AG10803 (cell line): ENCODE measurements around the gene MATCAP1.

ENCODE experiments used
- DNase-seq: peaks from one replicate; pipeline ENCODE4 v3.0.0; 2010; ENCODE audit warnings: low read depth
- H3K4me3 ChIP-seq: 2 replicates; pipeline ENCODE4 v1.5.1; 2011; ENCODE audit warnings: mild to moderate bottlenecking, low read length, control low read depth
- TF ChIP-seq, protein P1 (sequence below): conservative IDR thresholded peaks from 2 replicates; pipeline ENCODE4 v1.5.1; 2011; ENCODE audit warnings: mild to moderate bottlenecking, low read length, control low read depth, inconsistent platforms

MATCAP1 gene

DNA sequence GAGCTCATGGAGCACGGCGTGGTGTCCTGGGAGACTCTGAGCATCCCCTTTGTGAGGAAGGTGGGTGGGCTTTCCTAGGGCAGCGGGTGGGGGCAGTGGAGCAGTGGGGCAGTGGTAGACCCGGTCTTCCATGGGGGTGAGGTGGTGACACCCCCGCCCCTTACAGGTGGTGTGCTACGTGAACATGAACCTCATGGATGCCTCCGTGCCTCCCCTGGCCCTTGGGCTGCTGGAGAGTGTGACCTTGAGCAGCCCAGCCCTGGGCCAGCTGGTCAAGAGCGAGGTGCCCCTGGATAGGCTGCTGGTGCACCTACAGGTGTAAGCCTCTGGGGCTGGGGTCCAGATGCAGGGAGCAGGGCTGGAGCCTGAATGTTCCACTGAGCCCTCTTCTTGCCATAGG, 16.7 kb upstream of the MATCAP1 start:
- DNase-seq, result no peak
- H3K4me3 ChIP-seq, result no peak overlapping the region
- TF ChIP-seq, protein P1, sequence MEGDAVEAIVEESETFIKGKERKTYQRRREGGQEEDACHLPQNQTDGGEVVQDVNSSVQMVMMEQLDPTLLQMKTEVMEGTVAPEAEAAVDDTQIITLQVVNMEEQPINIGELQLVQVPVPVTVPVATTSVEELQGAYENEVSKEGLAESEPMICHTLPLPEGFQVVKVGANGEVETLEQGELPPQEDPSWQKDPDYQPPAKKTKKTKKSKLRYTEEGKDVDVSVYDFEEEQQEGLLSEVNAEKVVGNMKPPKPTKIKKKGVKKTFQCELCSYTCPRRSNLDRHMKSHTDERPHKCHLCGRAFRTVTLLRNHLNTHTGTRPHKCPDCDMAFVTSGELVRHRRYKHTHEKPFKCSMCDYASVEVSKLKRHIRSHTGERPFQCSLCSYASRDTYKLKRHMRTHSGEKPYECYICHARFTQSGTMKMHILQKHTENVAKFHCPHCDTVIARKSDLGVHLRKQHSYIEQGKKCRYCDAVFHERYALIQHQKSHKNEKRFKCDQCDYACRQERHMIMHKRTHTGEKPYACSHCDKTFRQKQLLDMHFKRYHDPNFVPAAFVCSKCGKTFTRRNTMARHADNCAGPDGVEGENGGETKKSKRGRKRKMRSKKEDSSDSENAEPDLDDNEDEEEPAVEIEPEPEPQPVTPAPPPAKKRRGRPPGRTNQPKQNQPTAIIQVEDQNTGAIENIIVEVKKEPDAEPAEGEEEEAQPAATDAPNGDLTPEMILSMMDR, result no peak

DNA sequence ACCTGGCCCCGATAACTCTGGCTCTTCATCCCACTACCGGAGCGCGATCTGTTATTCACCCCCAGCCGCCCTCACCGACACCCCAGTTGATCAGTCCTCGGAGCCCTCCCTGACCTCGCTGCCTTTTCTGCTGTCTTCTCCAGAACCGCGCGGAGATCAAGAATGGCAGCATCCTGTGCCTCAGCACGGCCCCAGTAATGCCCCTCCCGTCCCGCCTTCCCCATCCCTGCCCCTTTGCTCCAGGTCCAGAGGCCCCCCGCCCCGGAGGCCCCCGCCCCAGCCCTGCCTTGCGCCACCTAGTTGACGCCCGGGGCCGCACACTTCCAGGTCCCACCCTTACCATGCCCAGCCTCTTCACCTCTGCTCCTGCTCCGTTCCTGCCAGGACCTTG, 16.0 kb upstream of the MATCAP1 start:
- DNase-seq, result no peak
- TF ChIP-seq, protein P1, result no peak
- no peak overlapping the region for H3K4me3 ChIP-seq

DNA sequence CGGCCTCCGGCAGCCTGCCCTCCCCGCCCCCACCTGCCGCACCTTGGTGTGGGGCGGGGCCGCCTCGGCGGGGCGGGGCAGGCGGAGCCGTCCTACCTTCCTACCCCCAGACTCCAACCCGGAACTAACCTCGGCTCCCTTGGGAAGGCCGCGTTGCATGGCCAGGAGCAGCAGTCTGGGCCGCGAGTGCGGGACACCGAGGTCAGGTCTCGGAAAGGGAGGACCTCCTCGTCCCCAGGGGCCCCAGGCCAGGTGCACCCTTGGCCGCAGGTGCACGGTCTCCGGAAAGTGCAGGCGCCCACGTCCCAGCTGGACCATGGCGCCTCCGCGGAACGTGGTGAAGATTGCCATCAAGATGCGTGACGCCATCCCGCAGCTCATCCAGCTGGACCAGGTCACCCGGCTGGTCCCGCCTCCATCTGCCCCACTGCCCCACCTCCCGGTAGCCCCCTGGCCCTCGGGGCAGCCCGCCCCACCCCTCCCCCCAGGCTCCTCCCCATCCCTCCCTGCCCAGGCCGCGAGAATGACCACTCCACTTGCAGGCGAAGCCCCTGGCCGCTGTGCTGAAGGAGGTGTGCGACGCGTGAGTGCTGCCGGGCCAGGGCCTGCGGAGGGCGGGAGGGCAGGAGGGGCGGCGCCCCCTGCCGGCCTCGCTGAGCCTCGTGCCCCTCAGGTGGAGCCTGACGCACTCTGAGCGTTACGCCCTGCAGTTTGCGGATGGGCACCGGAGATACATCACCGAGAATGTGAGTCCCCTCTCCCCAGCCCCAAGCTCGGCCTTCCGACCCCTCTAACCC, 15.4 kb upstream of the MATCAP1 start, which contains the start of gene ELMO3:
Gene ELMO3, plus strand, starts transcription at position 121 of the 797 bp plus-strand sequence. Its CDS starts 196 bp downstream, at position 317.
- no peak for DNase-seq
- TF ChIP-seq, protein P1, result peak; percentile 42
- H3K4me3 ChIP-seq, result no peak within 1 kb of the TSS

DNA sequence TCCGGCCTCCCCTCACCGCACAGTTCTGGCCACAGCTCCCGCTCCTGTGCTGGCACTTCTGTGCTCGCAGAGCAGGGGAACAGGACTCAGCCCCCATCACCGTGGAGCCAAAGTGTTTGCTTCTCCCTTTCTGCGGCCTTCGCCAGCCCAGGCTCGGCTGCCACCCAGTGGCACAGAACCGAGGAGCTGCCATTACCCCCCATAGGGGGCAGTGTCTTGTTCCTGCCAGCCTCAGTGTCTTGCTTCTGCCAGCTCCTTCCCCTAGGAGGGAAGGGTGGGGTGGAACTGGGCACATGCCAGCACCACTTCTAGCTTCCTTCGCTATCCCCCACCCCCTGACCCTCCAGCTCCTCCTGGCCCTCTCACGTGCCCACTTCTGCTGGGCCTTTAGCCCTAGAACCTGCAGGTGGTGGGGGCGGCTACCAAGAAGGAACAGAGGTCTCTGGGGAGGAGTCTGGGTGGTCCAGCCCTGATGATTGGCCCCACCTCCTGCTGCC, 14.5 kb upstream of the MATCAP1 start:
- TF ChIP-seq, protein P1, result peak; percentile 70
- DNase-seq, result peak; percentile 42
- no peak overlapping the region for H3K4me3 ChIP-seq

DNA sequence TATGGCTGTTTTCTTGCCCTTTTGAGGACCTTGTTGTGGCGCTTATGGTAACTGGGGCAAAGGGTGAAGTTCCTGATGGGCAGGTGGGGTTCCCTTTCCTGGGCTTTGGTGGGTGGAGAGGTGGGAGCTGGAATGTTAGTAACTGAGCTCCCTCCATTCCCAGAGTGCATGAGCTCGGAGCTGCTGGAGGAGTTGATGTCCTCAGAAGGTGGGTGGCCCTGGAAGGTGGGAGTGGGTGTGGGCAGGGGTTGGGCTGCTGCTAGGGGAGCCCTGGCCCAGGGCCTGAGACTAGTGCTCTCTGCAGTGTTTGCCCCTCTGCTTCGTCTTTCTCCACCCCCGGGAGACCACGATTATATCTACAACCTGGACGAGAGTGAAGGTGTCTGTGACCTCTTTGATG, 13.9 kb upstream of the MATCAP1 start:
- TF ChIP-seq, protein P1, result no peak

DNA sequence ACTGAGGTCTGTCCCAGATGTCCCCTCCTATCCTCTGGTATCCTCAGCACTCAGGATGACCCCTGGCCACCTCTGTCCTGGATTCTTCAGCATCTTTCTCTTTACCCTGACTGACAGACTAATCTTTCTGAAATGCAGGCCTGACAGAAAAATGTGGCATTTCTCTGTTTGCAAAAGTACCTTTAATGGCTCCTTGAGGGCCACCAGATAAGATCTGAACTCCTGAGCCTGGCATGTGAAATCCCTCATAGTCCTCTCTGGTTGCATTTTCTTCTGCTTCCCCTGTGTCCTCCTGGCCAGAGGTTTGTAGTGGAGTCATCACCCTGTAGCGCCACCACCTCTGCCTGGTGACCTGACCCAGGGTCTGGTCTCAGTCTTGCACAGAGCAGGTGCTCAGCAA, 13.1 kb upstream of the MATCAP1 start:
- no peak overlapping the region for H3K4me3 ChIP-seq
- TF ChIP-seq, protein P1, result no peak
- DNase-seq, result no peak

More for the DNA sequence above, 13.9 kb upstream of the MATCAP1 start:
- no peak overlapping the region for H3K4me3 ChIP-seq
- no peak for DNase-seq

DNA sequence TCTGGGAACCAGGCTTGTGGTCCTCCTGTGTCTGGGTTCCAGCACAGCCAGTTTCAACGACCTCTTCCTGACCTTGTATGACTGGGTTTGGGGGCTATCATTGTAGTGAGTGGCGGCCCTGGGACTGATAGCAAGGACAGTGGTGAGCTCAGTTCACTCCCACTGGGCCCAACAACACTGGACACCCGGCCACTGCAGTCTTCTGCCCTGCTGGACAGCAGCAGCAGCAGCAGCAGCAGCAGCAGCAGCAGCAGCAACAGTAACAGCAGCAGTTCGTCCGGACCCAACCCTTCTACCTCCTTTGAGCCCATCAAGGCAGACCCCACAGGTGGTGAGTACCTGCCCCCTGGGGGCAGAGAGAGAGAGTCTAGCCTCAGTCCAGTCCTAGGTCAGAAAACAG, 11.9 kb upstream of the MATCAP1 start:
- no peak overlapping the region for H3K4me3 ChIP-seq
- TF ChIP-seq, protein P1, result no peak
- no peak for DNase-seq
